ENCODE data around the gene LNPEP. TPM values are rescaled to one million over a fixed set of nuclear protein-coding genes. Genes with fewer than 3 reads are reported as not detected.

LNPEP gene
- total and polyA plus RNA-seq, 2 of the 13 experiments (the other 11 are each of a cell fraction or from before 2014, with no cell fraction given) = 8.0 to 16.9 TPM

- TF ChIP-seq AHDC1 (CRISPR knock-in tag; IDR thresholded peaks at IDR 0.05; ENCODE audit: borderline replicate concordance) (0 out of 2 replicates have a peak, but pooled peaks have one; percentile 12), ZFYVE20 (CRISPR knock-in tag; IDR thresholded peaks at IDR 0.05; ENCODE audit: borderline replicate concordance, low read depth) (no peak), REL (CRISPR knock-in tag; conservative IDR thresholded peaks at IDR 0.05) (0 out of 2 replicates have a peak, but pooled peaks have one; percentile 44), PCBP1 (IDR thresholded peaks at IDR 0.05; ENCODE audit: borderline replicate concordance, low read depth, low read length) (peak; percentile 13; the same call in 1 of the 2 replicates), MEIS2 (CRISPR knock-in tag; IDR thresholded peaks at IDR 0.05) (0 out of 2 replicates have a peak, but pooled peaks have one; percentile 7), HMGXB4 (CRISPR knock-in tag; IDR thresholded peaks at IDR 0.05; ENCODE audit: borderline replicate concordance in 1 of 2, low read depth in 1 of 2) (0 out of 4 replicates have a peak, but pooled peaks of 1 of the 2 experiments have one; percentile 16), STAT5B (CRISPR knock-in tag; IDR thresholded peaks at IDR 0.05) (no peak), ISX (CRISPR knock-in tag; conservative IDR thresholded peaks at IDR 0.05) (no peak), ATF2 (CRISPR knock-in tag; IDR thresholded peaks at IDR 0.05) (no peak)
Measured at GRCh38 chr5:96936431-96937320, 796 bp downstream of the LNPEP start (continued).

Measured in HepG2 (cell line).